ENCODE data around the gene NCK2. TPM values are rescaled to one million over a fixed set of nuclear protein-coding genes. Genes with fewer than 3 reads are reported as not detected.

NCK2 gene
- total RNA-seq, 1 donor from 2014 or later, result 45.9 TPM

DNA sequence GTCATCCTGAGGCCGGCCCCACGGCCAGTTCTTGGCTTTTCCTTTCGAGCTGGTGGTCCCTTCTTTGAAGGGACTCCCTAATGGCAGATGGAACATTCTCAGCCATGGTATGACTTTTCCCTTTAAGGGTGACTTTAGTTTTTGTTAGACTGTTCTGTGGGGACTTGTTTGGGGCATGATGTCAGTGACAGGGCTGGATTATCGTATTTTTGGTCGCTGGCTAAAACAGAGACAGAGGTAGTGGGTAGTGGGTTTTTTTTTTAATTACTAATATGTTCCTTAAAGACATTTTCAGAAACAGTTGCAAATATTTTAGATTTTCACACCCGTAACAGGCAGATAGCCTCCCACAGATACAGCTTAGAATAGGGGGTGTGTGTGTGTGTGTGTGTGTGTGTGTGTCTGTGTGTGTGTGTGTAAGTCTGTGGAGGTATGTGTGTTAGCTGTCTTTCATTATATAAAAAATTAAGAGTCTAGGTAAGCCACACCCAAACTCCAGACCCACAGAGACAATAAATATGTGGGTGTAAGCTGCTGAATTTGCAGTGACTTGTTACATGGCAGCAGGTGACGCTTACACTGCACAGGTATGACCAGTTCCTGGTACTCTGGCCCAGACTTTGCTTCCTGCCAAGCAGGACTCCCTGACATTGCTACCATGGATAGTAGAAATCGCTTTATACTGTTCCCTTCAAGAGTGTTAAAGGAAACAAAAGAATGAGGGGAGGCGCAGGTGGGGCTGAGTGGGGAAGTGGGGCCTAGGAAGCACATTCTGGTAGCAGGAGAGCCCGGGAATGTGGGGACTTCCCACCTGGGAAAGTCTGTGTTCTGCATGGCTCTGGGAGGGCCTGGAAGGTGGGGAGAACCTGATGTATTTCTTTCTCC lies 20.9 kb downstream of the NCK2 start:
- DNase-seq (ENCODE audit: extremely low spot score in 2 of 2), result no peak

GRCh38 chr2:105766300-105766866 lies 21.7 kb downstream of the NCK2 start:
- Histone ChIP-seq H3K9me3 (no peaks in the 10 kb centered on the region), H3K4me3 (no peak overlapping the region), H3K36me3 (no peaks in the 10 kb centered on the region), H3K27me3 (no peaks in the 10 kb centered on the region), H3K4me1 (peaks cover 47% of the 10 kb centered on the region), H3K27ac (peak overlapping the region; percentile 17)
- TF ChIP-seq POLR2A (IDR thresholded peaks at IDR 0.05), result no peak
- TF ChIP-seq, protein P1, sequence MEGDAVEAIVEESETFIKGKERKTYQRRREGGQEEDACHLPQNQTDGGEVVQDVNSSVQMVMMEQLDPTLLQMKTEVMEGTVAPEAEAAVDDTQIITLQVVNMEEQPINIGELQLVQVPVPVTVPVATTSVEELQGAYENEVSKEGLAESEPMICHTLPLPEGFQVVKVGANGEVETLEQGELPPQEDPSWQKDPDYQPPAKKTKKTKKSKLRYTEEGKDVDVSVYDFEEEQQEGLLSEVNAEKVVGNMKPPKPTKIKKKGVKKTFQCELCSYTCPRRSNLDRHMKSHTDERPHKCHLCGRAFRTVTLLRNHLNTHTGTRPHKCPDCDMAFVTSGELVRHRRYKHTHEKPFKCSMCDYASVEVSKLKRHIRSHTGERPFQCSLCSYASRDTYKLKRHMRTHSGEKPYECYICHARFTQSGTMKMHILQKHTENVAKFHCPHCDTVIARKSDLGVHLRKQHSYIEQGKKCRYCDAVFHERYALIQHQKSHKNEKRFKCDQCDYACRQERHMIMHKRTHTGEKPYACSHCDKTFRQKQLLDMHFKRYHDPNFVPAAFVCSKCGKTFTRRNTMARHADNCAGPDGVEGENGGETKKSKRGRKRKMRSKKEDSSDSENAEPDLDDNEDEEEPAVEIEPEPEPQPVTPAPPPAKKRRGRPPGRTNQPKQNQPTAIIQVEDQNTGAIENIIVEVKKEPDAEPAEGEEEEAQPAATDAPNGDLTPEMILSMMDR (IDR thresholded peaks at IDR 0.05), result no peak
- no peak for TF ChIP-seq POLR2AphosphoS5 (IDR thresholded peaks at IDR 0.05; ENCODE audit: insufficient read depth in 1 of 2, low read depth in 1 of 2)
- intact Hi-C loops (cut with DNase I), result no loop called here
- DNase-seq (ENCODE audit: extremely low spot score in 2 of 2), result no peak

More for the DNA sequence above, 20.9 kb downstream of the NCK2 start:
- Histone ChIP-seq H3K36me3 (no peaks in the 10 kb centered on the region), H3K27me3 (no peaks in the 10 kb centered on the region), H3K4me1 (peaks cover 51% of the 10 kb centered on the region), H3K4me3 (no peak overlapping the region), H3K9me3 (no peaks in the 10 kb centered on the region), H3K27ac (peak overlapping the region; percentile 37)
- intact Hi-C loops (cut with DNase I), result no loop called here
- no peak for TF ChIP-seq POLR2A (IDR thresholded peaks at IDR 0.05)
- peak in 1 of 2 donors; percentile 23 for TF ChIP-seq POLR2AphosphoS5 (IDR thresholded peaks at IDR 0.05; ENCODE audit: insufficient read depth in 1 of 2, low read depth in 1 of 2)
- TF ChIP-seq, protein P1 (IDR thresholded peaks at IDR 0.05), result no peak

DNA sequence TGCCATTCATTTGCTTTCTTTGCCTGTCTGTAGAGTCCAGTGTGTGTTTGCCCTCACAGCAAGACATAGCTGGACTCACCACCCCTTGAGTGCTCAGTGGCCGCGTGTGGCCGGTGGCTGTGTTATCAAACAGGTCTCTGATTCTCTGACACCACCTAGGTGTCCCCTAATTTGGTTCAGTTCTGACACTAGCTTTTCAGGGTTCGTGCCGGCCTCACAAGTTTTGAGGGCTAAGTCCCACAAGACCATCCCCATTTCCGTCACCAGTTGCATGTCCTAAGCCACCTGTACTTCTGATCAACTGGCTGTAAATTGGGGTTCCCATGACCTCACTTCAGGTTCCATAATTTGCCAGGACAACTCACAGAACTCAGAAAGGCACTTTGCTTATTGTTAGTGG lies 23.5 kb downstream of the NCK2 start:
- Histone ChIP-seq H3K36me3 (no peaks in the 10 kb centered on the region), H3K27me3 (no peaks in the 10 kb centered on the region), H3K9me3 (no peaks in the 10 kb centered on the region), H3K4me3 (no peak overlapping the region), H3K4me1 (peaks cover 46% of the 10 kb centered on the region), H3K27ac (no peak overlapping the region)
- no peak for DNase-seq (ENCODE audit: extremely low spot score in 2 of 2)
- intact Hi-C loops (cut with DNase I), result no loop called here
- TF ChIP-seq POLR2AphosphoS5 (IDR thresholded peaks at IDR 0.05; ENCODE audit: insufficient read depth in 1 of 2, low read depth in 1 of 2), result no peak
- TF ChIP-seq, protein P1 (IDR thresholded peaks at IDR 0.05), result no peak
- no peak for TF ChIP-seq POLR2A (IDR thresholded peaks at IDR 0.05)

DNA sequence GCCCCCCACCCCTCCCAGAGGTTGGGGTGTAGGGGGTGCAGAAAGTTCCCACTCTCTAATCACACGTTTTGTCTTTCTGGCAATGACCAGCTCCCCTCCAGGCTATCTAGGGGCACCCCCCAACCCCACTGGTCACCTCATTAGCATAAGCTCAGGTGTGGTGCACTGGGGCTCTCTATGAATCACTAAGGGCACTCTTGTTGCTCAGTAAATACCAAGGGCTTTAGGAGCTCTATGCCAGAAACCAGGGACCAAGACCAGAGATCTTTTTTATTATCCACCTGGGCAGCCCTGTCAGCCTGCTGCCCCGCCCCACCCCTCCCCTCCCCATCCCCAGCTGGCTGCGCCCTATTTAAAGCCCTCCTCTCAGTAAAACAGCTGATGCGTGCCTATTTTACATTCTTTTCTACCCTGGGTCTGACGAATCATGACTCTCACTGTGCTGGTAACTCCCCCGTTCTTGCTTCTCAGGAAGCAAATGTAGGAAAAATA lies 24.3 kb downstream of the NCK2 start:
- DNase-seq (ENCODE audit: extremely low spot score in 2 of 2), result no peak
- no peaks in the 10 kb centered on the region for H3K36me3 ChIP-seq
- no peaks in the 10 kb centered on the region for H3K27me3 ChIP-seq
- H3K4me1 ChIP-seq, result peaks cover 48% of the 10 kb centered on the region
- peak overlapping the region; percentile 25 for H3K27ac ChIP-seq
- intact Hi-C loops (cut with DNase I), result no loop called here
- no peak for TF ChIP-seq POLR2AphosphoS5 (IDR thresholded peaks at IDR 0.05; ENCODE audit: insufficient read depth in 1 of 2, low read depth in 1 of 2)
- TF ChIP-seq, protein P1 (IDR thresholded peaks at IDR 0.05), result no peak
- TF ChIP-seq POLR2A (IDR thresholded peaks at IDR 0.05), result no peak
- H3K9me3 ChIP-seq, result no peaks in the 10 kb centered on the region
- no peak overlapping the region for H3K4me3 ChIP-seq

Data from vagina (tissue), 2 donors.